HEK293 (cell line): ENCODE measurements around the gene GALT.
A peak's percentile ranks its signal among the peaks of the same experiment; 100 is the strongest.

ENCODE experiments used
- CTCF ChIA-PET: fragments of 350-600 bp; formaldehyde crosslinking; extraction: SDS; loops from one replicate; lab custom pipeline; 2021; ENCODE audit warnings: antibody characterized with exemption; lab: Yijun Ruan, JAX
- POLR2A ChIA-PET: fragments of 300-600 bp; formaldehyde crosslinking; extraction: SDS; loops from one replicate; lab custom pipeline; 2020; ENCODE audit warnings: antibody characterized with exemption, inconsistent platforms; lab: Yijun Ruan, JAX
- H3K27ac ChIP-seq: fragments of 200-500 bp; sonication (Bioruptor generic); 2 replicates; pipeline ENCODE4 v1.5.1; 2014; ENCODE audit warnings: low read depth, low read length, control low read depth, inconsistent platforms; ENCODE audit errors: extremely low read depth
- H3K36me3 ChIP-seq, 2 experiments: fragments of 200-500 bp in 1 of 2; sonication (Bioruptor generic) in 1 of 2; 1 replicate in 1 of 2; 2 replicates in 1 of 2; pipeline ENCODE4 v1.5.1; 2014 to 2017; ENCODE audit warnings: inconsistent platforms in 2 of 2, low read length in 2 of 2; ENCODE audit not compliant: control insufficient read depth in 2 of 2, insufficient read depth in 1 of 2
- H3K4me1 ChIP-seq: fragments of 200-500 bp; sonication (Bioruptor generic); 2 replicates; pipeline ENCODE4 v1.5.1; 2014; ENCODE audit warnings: mild to moderate bottlenecking, low read length, inconsistent platforms; ENCODE audit not compliant: control insufficient read depth, insufficient read depth
- H3K4me3 ChIP-seq: 2 replicates; pipeline ENCODE4 v1.5.1; 2011; ENCODE audit warnings: low read depth, mild to moderate bottlenecking, control low read depth, low read length, moderate library complexity
- H3K9me3 ChIP-seq: fragments of 200-500 bp; sonication (Bioruptor generic); 2 replicates; pipeline ENCODE4 v1.5.1; 2014; ENCODE audit warnings: low read depth, low read length, inconsistent platforms; ENCODE audit not compliant: control insufficient read depth, insufficient read depth
- SALL2 ChIP-seq: fragments of 450-650 bp; formaldehyde crosslinking; IDR thresholded peaks from 2 replicates; pipeline ENCODE4 v1.5.0; 2017; ENCODE audit warnings: missing biosample characterization, mild to moderate bottlenecking, missing genetic modification characterization, borderline replicate concordance
- ZBTB6 ChIP-seq: fragments of 450-650 bp; formaldehyde crosslinking; IDR thresholded peaks from 2 replicates; pipeline ENCODE4 v1.5.1; 2017; ENCODE audit warnings: missing biosample characterization, missing genetic modification characterization
- ZBTB7A ChIP-seq: fragments of 450-650 bp; formaldehyde crosslinking; IDR thresholded peaks from 2 replicates; pipeline ENCODE4 v1.5.1; 2016; ENCODE audit warnings: low read depth, missing biosample characterization, missing genetic modification characterization
- ZBTB8A ChIP-seq: fragments of 450-650 bp; formaldehyde crosslinking; IDR thresholded peaks from 2 replicates; pipeline ENCODE4 v1.5.1; 2016; ENCODE audit warnings: missing biosample characterization, missing genetic modification characterization
- ZNF16 ChIP-seq: fragments of 450-650 bp; formaldehyde crosslinking; IDR thresholded peaks from 2 replicates; pipeline ENCODE4 v1.5.1; 2016; ENCODE audit warnings: low read depth, missing biosample characterization, missing genetic modification characterization
- ZNF23 ChIP-seq: fragments of 450-650 bp; formaldehyde crosslinking; IDR thresholded peaks from 2 replicates; pipeline ENCODE4 v1.5.1; 2016; ENCODE audit warnings: missing biosample characterization, missing genetic modification characterization, borderline replicate concordance
- ZNF26 ChIP-seq: fragments of 450-650 bp; formaldehyde crosslinking; IDR thresholded peaks from 2 replicates; pipeline ENCODE4 v1.5.1; 2016; ENCODE audit warnings: missing biosample characterization, missing genetic modification characterization
- ZNF426 ChIP-seq: fragments of 450-650 bp; formaldehyde crosslinking; IDR thresholded peaks from 2 replicates; pipeline ENCODE4 v1.5.1; 2017; ENCODE audit warnings: missing biosample characterization, missing genetic modification characterization, mild to moderate bottlenecking, inconsistent platforms, moderate library complexity
- ZNF629 ChIP-seq: fragments of 450-650 bp; formaldehyde crosslinking; IDR thresholded peaks from 2 replicates; pipeline ENCODE4 v1.5.1; 2017; ENCODE audit warnings: missing biosample characterization, missing genetic modification characterization
- ZNF670 ChIP-seq: fragments of 450-650 bp; formaldehyde crosslinking; IDR thresholded peaks from 2 replicates; pipeline ENCODE4 v1.5.1; 2016; ENCODE audit warnings: missing biosample characterization, missing genetic modification characterization, low read depth
- ZNF701 ChIP-seq: fragments of 450-650 bp; formaldehyde crosslinking; IDR thresholded peaks from 2 replicates; pipeline ENCODE4 v1.5.1; 2016; ENCODE audit warnings: missing biosample characterization, missing genetic modification characterization
- ZNF704 ChIP-seq: fragments of 450-650 bp; formaldehyde crosslinking; IDR thresholded peaks from 2 replicates; pipeline ENCODE4 v1.5.1; 2016; ENCODE audit warnings: missing biosample characterization, missing genetic modification characterization
- ZNF76 ChIP-seq: fragments of 450-650 bp; formaldehyde crosslinking; IDR thresholded peaks from 2 replicates; pipeline ENCODE4; 2016; ENCODE audit warnings: low read depth, missing biosample characterization, missing genetic modification characterization, borderline replicate concordance
- TF ChIP-seq, protein P1 (sequence below): fragments of 450-650 bp; formaldehyde crosslinking; IDR thresholded peaks from 2 replicates; pipeline ENCODE4 v1.5.1; 2016; ENCODE audit warnings: missing biosample characterization, missing genetic modification characterization
- TF ChIP-seq, protein P2 (sequence below): fragments of 450-650 bp; formaldehyde crosslinking; conservative IDR thresholded peaks from 2 replicates; pipeline ENCODE4 v1.5.1; 2016; ENCODE audit warnings: low read depth, missing biosample characterization, missing genetic modification characterization
- TF ChIP-seq, protein P3 (sequence below): sonication (generic); formaldehyde crosslinking; IDR thresholded peaks from 2 replicates; pipeline ENCODE4 v1.8.1; 2022; ENCODE audit warnings: mild to moderate bottlenecking, moderate library complexity, missing genetic modification reagents
- TF ChIP-seq, protein P4 (sequence below): fragments of 450-650 bp; formaldehyde crosslinking; IDR thresholded peaks from 2 replicates; pipeline ENCODE4 v1.5.1; 2017; ENCODE audit warnings: missing biosample characterization, missing genetic modification characterization

GALT gene

DNA sequence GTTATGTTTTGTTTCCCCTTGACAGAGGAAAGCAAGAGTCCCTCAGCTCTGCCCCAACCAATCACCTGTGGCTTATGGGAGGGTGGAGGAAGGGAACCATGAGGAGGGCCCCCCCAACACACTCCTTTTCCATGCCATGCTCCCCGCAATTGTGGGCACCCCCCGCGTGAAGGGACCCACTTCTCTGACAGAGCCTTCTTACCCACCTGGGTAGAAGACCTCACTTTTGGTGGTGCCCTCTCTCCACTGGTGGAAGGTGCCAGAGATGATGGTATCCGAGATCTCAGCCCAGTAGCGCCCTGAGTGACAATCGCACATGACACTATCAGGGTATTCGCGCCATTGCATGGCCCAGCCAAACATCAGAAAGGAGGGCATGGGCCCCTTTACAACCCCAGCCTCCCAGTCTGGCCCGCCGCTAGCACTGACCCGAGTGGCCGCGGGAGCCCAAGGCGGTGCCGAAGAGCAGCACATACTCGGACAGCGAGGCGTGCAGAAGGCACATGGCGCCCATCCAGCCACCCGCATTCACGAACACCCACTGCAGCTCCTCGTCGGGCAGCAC is 9.6 kb upstream of the GALT start (continued):
- TF ChIP-seq, protein P1, sequence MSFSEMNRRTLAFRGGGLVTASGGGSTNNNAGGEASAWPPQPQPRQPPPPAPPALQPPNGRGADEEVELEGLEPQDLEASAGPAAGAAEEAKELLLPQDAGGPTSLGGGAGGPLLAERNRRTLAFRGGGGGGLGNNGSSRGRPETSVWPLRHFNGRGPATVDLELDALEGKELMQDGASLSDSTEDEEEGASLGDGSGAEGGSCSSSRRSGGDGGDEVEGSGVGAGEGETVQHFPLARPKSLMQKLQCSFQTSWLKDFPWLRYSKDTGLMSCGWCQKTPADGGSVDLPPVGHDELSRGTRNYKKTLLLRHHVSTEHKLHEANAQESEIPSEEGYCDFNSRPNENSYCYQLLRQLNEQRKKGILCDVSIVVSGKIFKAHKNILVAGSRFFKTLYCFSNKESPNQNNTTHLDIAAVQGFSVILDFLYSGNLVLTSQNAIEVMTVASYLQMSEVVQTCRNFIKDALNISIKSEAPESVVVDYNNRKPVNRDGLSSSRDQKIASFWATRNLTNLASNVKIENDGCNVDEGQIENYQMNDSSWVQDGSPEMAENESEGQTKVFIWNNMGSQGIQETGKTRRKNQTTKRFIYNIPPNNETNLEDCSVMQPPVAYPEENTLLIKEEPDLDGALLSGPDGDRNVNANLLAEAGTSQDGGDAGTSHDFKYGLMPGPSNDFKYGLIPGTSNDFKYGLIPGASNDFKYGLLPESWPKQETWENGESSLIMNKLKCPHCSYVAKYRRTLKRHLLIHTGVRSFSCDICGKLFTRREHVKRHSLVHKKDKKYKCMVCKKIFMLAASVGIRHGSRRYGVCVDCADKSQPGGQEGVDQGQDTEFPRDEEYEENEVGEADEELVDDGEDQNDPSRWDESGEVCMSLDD (tag by site-specific recombination) = no peak
- TF ChIP-seq ZBTB8A = peak; percentile 80
- no peak for TF ChIP-seq ZNF26 (tag by site-specific recombination)

- peaks cover 0 to 15% of the 10 kb centered on the region in 2 experiments; a peak in 2 of 3 replicates for H3K36me3 ChIP-seq
- H3K4me3 ChIP-seq = peak within 1 kb of the TSS; percentile 67
- peak within 1 kb of the TSS; percentile 77 for H3K27ac ChIP-seq
- CTCF ChIA-PET = interaction anchor here (0.9 to 8.3 kb wide), 8 partner anchors 10 to 258 kb away, joined by 3 to 164 read pairs (median 8); partner anchors contain the start of genes GALT, IL11RA and RPP25L
- H3K9me3 ChIP-seq = no peaks in the 10 kb centered on the region
- H3K4me1 ChIP-seq = no peaks in the 10 kb centered on the region
- POLR2A ChIA-PET = interaction anchor here (0.8 to 7.0 kb wide), 15 partner anchors 8 to 1613 kb away, joined by 3 to 90 read pairs (median 6); partner anchors contain the start of genes ARID3C, DCTN3, DNAJA1 and GALT
- TF ChIP-seq ZNF76 (tag by site-specific recombination) = peak; percentile 62; the same call in 1 of the 2 replicates
- no peak for TF ChIP-seq ZNF426
- TF ChIP-seq ZNF23 = no peak
- no peak for TF ChIP-seq SALL2 (tag by site-specific recombination)
- TF ChIP-seq, protein P2, sequence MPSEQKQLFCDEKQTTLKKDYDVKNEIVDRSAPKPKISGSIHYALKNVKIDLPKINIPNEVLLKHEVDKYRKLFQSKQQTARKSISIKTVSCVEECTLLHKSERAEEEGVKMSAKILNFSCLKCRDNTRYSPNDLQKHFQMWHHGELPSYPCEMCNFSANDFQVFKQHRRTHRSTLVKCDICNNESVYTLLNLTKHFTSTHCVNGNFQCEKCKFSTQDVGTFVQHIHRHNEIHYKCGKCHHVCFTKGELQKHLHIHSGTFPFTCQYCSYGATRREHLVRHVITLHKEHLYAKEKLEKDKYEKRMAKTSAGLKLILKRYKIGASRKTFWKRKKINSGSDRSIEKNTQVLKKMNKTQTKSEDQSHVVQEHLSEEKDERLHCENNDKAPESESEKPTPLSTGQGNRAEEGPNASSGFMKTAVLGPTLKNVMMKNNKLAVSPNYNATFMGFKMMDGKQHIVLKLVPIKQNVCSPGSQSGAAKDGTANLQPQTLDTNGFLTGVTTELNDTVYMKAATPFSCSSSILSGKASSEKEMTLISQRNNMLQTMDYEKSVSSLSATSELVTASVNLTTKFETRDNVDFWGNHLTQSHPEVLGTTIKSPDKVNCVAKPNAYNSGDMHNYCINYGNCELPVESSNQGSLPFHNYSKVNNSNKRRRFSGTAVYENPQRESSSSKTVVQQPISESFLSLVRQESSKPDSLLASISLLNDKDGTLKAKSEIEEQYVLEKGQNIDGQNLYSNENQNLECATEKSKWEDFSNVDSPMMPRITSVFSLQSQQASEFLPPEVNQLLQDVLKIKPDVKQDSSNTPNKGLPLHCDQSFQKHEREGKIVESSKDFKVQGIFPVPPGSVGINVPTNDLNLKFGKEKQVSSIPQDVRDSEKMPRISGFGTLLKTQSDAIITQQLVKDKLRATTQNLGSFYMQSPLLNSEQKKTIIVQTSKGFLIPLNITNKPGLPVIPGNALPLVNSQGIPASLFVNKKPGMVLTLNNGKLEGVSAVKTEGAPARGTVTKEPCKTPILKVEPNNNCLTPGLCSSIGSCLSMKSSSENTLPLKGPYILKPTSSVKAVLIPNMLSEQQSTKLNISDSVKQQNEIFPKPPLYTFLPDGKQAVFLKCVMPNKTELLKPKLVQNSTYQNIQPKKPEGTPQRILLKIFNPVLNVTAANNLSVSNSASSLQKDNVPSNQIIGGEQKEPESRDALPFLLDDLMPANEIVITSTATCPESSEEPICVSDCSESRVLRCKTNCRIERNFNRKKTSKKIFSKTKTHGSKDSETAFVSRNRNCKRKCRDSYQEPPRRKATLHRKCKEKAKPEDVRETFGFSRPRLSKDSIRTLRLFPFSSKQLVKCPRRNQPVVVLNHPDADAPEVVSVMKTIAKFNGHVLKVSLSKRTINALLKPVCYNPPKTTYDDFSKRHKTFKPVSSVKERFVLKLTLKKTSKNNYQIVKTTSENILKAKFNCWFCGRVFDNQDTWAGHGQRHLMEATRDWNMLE (tag by site-specific recombination) = no peak
- no peak for TF ChIP-seq ZNF704
- TF ChIP-seq ZBTB6 (tag by site-specific recombination) = 0 out of 2 replicates have a peak, but pooled peaks have one; percentile 25
- TF ChIP-seq, protein P3, sequence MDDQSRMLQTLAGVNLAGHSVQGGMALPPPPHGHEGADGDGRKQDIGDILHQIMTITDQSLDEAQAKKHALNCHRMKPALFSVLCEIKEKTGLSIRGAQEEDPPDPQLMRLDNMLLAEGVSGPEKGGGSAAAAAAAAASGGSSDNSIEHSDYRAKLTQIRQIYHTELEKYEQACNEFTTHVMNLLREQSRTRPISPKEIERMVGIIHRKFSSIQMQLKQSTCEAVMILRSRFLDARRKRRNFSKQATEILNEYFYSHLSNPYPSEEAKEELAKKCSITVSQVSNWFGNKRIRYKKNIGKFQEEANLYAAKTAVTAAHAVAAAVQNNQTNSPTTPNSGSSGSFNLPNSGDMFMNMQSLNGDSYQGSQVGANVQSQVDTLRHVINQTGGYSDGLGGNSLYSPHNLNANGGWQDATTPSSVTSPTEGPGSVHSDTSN (CRISPR knock-in tag) = peak; percentile 54; the same call in 1 of the 2 replicates
- no peak for TF ChIP-seq ZNF670 (tag by site-specific recombination)
- TF ChIP-seq, protein P4, sequence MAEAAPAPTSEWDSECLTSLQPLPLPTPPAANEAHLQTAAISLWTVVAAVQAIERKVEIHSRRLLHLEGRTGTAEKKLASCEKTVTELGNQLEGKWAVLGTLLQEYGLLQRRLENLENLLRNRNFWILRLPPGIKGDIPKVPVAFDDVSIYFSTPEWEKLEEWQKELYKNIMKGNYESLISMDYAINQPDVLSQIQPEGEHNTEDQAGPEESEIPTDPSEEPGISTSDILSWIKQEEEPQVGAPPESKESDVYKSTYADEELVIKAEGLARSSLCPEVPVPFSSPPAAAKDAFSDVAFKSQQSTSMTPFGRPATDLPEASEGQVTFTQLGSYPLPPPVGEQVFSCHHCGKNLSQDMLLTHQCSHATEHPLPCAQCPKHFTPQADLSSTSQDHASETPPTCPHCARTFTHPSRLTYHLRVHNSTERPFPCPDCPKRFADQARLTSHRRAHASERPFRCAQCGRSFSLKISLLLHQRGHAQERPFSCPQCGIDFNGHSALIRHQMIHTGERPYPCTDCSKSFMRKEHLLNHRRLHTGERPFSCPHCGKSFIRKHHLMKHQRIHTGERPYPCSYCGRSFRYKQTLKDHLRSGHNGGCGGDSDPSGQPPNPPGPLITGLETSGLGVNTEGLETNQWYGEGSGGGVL (tag by site-specific recombination) = no peak
- peak; percentile 58 for TF ChIP-seq ZBTB8A
- TF ChIP-seq ZNF701 = no peak
- 0 out of 2 replicates have a peak, but pooled peaks have one; percentile 61 for TF ChIP-seq ZBTB7A (tag by site-specific recombination)
- no peak for TF ChIP-seq ZNF16 (tag by site-specific recombination)
- TF ChIP-seq ZNF629 (tag by site-specific recombination) = no peak
Measured at GRCh38 chr9:34637356-34638137, 8.9 kb upstream of the GALT start, which contains the start of gene SIGMAR1. SIGMAR1 (minus strand) TSS chr9:34637787; CDS start chr9:34637697, 90 bp downstream.
